Thymus (tissue), 11 donors: ENCODE measurements around the gene COPS9. TPM values are rescaled to one million over a fixed set of nuclear protein-coding genes. Genes with fewer than 3 reads are reported as not detected.

Source experiments
- DNase-seq, 9 donors: peaks; one replicate each; pipeline ENCODE4 v3.0.0-alpha.2; 2013; ENCODE audit warnings: low spot score in 9 of 9, low read depth in 6 of 9, missing footprints in 1 of 9
- H3K27ac ChIP-seq, 2 donors: one replicate each; pipeline ENCODE4 v1.5.1; 2013; ENCODE audit warnings: control low read depth in 1 of 2, low read depth in 1 of 2, low read length in 1 of 2, mild to moderate bottlenecking in 1 of 2, moderate library complexity in 1 of 2
- H3K27me3 ChIP-seq, 2 donors: one replicate each; pipeline ENCODE4 v1.5.1; 2013; ENCODE audit warnings: low read length in 1 of 2; ENCODE audit not compliant: control insufficient read depth in 2 of 2, insufficient read depth in 1 of 2
- H3K36me3 ChIP-seq, 2 donors: one replicate each; pipeline ENCODE4 v1.5.1; 2013; ENCODE audit warnings: low read length in 1 of 2, mild to moderate bottlenecking in 1 of 2, moderate library complexity in 1 of 2; ENCODE audit not compliant: control insufficient read depth in 2 of 2, insufficient read depth in 2 of 2
- H3K4me1 ChIP-seq, 2 donors: one replicate each; pipeline ENCODE4 v1.5.1; 2013; ENCODE audit warnings: low read length in 2 of 2; ENCODE audit not compliant: control insufficient read depth in 2 of 2, insufficient read depth in 2 of 2
- H3K4me3 ChIP-seq, 2 donors: one replicate each; pipeline ENCODE4 v1.5.1; 2013; ENCODE audit warnings: low read length in 2 of 2, control low read depth in 1 of 2, mild to moderate bottlenecking in 1 of 2
- H3K9me3 ChIP-seq, 2 donors: one replicate each; pipeline ENCODE4 v1.5.1; 2013; ENCODE audit warnings: low read length in 1 of 2, mild to moderate bottlenecking in 1 of 2; ENCODE audit not compliant: control insufficient read depth in 2 of 2, insufficient read depth in 1 of 2
- WGBS: extraction: QIAGEN DNeasy Blood & Tissue Kit; methylation state at CpG from one replicate; pipeline ENCODE4 v1.1.7; 2013; 5-methylcytosine and 5-hydroxymethylcytosine counted together
- polyA plus RNA-seq: library from polyadenylated mRNA; stranded (reverse); fragments of 200-250 nt; gene quantifications from one replicate; pipeline ENCODE4 v1.2.3, GENCODE V29; 2013
- total RNA-seq: library from RNA; stranded (reverse); fragments of 120-200 nt; gene quantifications from one replicate; pipeline ENCODE4 v1.2.4, GENCODE V29; 2013
- donor health status: healthy.

COPS9 gene
- total and polyA plus RNA-seq, 2 donors, result 219 to 383 TPM

- no peak for DNase-seq
- Histone ChIP-seq H3K36me3 (no peaks in the 10 kb centered on the region), H3K4me3 (no peak overlapping the region), H3K27ac (no peak overlapping the region), H3K9me3 (peaks cover 0 to 6% of the 10 kb centered on the region in 2 donors), H3K4me1 (no peaks in the 10 kb centered on the region), H3K27me3 (no peaks in the 10 kb centered on the region)
- WGBS, result 86% methylated on average over 16 of the region's 16 CpGs
Measured at GRCh38 chr2:240162939-240163714, 27.0 kb upstream of the COPS9 start.

- no peak for DNase-seq
- H3K36me3 ChIP-seq, result no peaks in the 10 kb centered on the region
- no peak overlapping the region for H3K4me3 ChIP-seq
- WGBS, result 91% methylated on average over 6 of the region's 6 CpGs
- H3K27ac ChIP-seq, result no peak overlapping the region
- peaks cover 0 to 6% of the 10 kb centered on the region in 2 donors for H3K9me3 ChIP-seq
- H3K27me3 ChIP-seq, result no peaks in the 10 kb centered on the region
- H3K4me1 ChIP-seq, result no peaks in the 10 kb centered on the region
Measured at GRCh38 chr2:240162531-240162930, 26.4 kb upstream of the COPS9 start.

GRCh38 chr2:240162032-240162431 is 25.9 kb upstream of the COPS9 start:
- H3K36me3 ChIP-seq, result no peaks in the 10 kb centered on the region
- peaks cover 0 to 6% of the 10 kb centered on the region in 2 donors for H3K9me3 ChIP-seq
- H3K27ac ChIP-seq, result no peak overlapping the region
- H3K4me1 ChIP-seq, result no peaks in the 10 kb centered on the region
- no peak overlapping the region for H3K4me3 ChIP-seq
- no peaks in the 10 kb centered on the region for H3K27me3 ChIP-seq
- DNase-seq, result no peak
- 87% methylated on average over 5 of the region's 5 CpGs for WGBS

GRCh38 chr2:240161087-240161750 is 25.1 kb upstream of the COPS9 start:
- Histone ChIP-seq H3K4me3 (no peak overlapping the region), H3K36me3 (no peaks in the 10 kb centered on the region), H3K9me3 (peaks cover 0 to 6% of the 10 kb centered on the region in 2 donors), H3K27me3 (no peaks in the 10 kb centered on the region), H3K4me1 (no peaks in the 10 kb centered on the region), H3K27ac (no peak overlapping the region)
- WGBS, result 91% methylated on average over 21 of the region's 21 CpGs
- no peak for DNase-seq

- H3K4me1 ChIP-seq, result no peaks in the 10 kb centered on the region
- H3K4me3 ChIP-seq, result no peak overlapping the region
- H3K36me3 ChIP-seq, result no peaks in the 10 kb centered on the region
- H3K27me3 ChIP-seq, result no peaks in the 10 kb centered on the region
- 94% methylated on average over 18 of the region's 18 CpGs for WGBS
- no peak for DNase-seq
- peaks cover 0 to 6% of the 10 kb centered on the region in 2 donors for H3K9me3 ChIP-seq
- H3K27ac ChIP-seq, result no peak overlapping the region
Measured at GRCh38 chr2:240160291-240161086, 24.4 kb upstream of the COPS9 start.

GRCh38 chr2:240159251-240159839 is 23.2 kb upstream of the COPS9 start:
- no peak overlapping the region for H3K4me3 ChIP-seq
- no peaks in the 10 kb centered on the region for H3K27me3 ChIP-seq
- H3K27ac ChIP-seq, result no peak overlapping the region
- no peaks in the 10 kb centered on the region for H3K9me3 ChIP-seq
- no peaks in the 10 kb centered on the region for H3K4me1 ChIP-seq
- no peak for DNase-seq
- no peaks in the 10 kb centered on the region for H3K36me3 ChIP-seq
- WGBS, result 90% methylated on average over 21 of the region's 21 CpGs

GRCh38 chr2:240157147-240157470 is 21.0 kb upstream of the COPS9 start:
- H3K4me3 ChIP-seq, result no peak overlapping the region
- DNase-seq, result no peak
- H3K27ac ChIP-seq, result no peak overlapping the region
- 91% methylated on average over 5 of the region's 5 CpGs for WGBS
- H3K36me3 ChIP-seq, result no peaks in the 10 kb centered on the region
- no peaks in the 10 kb centered on the region for H3K9me3 ChIP-seq
- no peaks in the 10 kb centered on the region for H3K4me1 ChIP-seq
- no peaks in the 10 kb centered on the region for H3K27me3 ChIP-seq

GRCh38 chr2:240156435-240157146 is 20.5 kb upstream of the COPS9 start:
- H3K27me3 ChIP-seq, result no peaks in the 10 kb centered on the region
- H3K4me3 ChIP-seq, result no peak overlapping the region
- H3K36me3 ChIP-seq, result no peaks in the 10 kb centered on the region
- no peaks in the 10 kb centered on the region for H3K4me1 ChIP-seq
- no peak for DNase-seq
- H3K9me3 ChIP-seq, result no peaks in the 10 kb centered on the region
- H3K27ac ChIP-seq, result no peak overlapping the region
- WGBS, result 86% methylated on average over 29 of the region's 29 CpGs
